HG02759 (cell line): ENCODE measurements around the gene PITPNM1.

ENCODE experiments used
- ATAC-seq: cut with Tn5 transposase; IDR thresholded peaks from one replicate; pipeline ENCODE4 v1.9.1; 2021; ENCODE audit warnings: mild to moderate bottlenecking, moderate library complexity; ENCODE audit not compliant: unreplicated experiment

Gene PITPNM1

GRCh38 chr11:67504005-67504949 is 886 bp downstream of the PITPNM1 start:
- ATAC-seq, result no peak

- no peak for ATAC-seq
These were observed 1.8 kb downstream of the PITPNM1 start for GRCh38 chr11:67503119-67504004.

DNA sequence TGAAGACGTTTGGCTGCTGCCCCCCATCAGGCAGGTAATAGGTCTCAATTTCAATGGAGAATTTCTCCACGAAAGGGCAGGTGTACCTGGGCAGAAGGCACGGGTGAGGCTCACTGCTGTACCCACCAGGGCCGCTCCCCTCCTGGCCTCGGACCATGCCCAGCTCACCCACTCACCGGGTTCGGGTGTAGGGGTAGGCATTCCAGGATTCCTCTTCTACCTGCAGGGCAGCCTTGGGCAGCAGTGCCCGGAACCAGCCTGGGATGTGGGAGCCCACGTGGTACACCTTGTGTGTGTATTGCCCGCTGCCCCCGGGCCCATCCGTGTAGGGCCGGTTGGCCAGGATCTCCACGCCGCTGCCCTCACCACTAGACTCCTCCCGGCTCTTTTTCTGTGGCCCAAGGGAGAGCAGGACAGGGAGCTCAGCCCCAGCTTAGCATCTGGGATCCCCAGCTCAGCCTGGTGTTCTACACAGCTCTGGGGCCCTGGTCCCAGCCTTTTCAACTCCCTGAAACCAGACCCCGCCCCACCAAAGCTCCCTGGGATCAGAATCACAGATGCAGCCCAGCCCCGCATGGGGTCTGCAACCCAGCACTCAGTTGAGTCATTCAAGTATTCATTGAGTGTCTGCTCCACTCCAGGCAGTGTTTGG is 2.7 kb downstream of the PITPNM1 start:
- no peak for ATAC-seq

DNA sequence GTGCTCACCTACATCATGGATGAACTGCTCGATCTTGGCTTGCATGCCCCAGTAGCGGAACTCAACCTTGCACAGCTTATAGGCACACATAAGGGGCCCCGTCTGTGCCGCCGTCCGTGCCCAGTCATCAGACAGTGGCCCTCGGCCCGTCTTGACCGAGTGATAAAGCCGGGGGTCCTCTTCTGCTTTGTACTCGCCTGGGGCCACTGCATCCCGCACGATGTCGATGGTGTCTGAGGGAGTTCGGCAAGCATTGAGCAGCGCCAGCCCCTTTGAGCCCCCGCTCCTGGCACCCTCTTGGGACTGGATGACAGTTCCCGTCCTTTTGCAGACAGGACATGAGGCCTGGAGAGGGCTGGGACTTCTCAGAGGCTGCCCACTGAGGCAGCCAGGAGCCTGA is 3.3 kb downstream of the PITPNM1 start:
- ATAC-seq, result no peak

- no peak for ATAC-seq
These were observed 4.1 kb downstream of the PITPNM1 start for GRCh38 chr11:67500831-67501715.

DNA sequence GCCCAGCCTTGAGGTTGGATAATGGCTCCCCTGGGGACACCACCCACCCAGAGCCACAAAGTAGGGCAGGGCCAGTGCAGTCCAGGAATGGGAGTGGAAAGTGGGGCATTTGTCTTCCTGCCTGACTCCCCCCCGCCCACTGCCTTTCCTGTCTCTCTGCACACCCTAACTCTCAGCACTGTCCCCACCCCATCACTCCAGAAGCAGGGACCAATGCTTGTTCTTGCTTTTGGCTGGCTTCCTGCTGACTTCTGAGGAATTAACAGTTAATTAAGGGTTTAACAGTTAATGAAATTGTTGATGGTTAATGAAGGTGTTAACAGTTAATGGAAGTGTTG is 4.7 kb downstream of the PITPNM1 start:
- ATAC-seq, result no peak

DNA sequence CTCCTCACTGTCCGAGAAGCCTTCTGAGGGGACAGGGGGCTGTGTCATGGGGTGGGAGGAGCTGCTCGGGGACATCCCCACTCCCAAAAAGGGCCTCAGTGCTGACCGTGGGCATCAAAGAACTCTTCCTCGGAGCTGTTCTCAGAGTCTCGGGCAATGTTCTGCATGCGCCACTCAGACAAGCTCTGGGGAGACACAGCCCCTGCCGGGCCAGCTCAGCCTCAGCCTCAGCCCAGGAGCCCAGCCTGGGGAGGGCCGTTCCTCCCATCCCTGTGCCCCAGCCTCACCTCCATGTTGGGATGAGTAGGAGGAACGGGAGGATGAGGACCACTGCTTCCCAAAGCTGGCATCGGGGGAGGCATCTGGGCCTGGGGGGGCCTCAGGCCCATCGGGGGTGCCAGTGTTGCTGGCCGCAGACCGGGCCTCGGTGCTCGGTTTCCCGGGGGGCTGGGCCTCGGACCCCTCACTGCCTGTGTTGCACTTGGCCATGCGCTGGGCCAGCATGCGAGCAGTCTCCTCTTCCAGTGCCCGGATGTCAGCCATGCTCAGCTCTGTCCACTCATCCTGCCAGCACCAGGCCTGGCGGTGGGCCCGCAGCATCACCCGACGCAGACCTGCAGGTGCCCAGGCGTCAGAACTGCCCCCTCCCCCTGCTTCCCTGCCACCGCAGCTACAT is 5.2 kb downstream of the PITPNM1 start:
- ATAC-seq, result no peak

DNA sequence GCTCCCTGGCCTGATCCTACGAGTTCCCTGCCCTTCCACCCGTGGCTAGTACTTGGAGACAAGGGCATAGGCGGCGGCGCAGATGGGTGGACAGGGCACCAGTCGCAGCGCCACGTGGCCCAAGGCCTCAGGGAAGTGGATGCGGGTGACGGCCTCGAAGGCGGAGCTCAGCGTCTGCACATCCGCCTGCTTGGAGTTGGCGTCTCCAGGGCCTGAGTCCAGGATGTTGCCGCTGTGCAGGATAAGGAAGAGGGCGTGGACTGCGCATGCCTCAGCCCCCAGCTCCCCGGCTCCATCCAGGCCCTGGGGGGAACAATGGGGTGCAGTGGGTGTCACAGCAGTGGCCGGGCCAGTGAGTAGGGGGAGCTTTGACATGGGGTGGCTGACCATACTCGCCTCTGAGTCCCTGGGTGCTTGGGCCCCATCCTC is 6.6 kb downstream of the PITPNM1 start:
- ATAC-seq, result no peak

DNA sequence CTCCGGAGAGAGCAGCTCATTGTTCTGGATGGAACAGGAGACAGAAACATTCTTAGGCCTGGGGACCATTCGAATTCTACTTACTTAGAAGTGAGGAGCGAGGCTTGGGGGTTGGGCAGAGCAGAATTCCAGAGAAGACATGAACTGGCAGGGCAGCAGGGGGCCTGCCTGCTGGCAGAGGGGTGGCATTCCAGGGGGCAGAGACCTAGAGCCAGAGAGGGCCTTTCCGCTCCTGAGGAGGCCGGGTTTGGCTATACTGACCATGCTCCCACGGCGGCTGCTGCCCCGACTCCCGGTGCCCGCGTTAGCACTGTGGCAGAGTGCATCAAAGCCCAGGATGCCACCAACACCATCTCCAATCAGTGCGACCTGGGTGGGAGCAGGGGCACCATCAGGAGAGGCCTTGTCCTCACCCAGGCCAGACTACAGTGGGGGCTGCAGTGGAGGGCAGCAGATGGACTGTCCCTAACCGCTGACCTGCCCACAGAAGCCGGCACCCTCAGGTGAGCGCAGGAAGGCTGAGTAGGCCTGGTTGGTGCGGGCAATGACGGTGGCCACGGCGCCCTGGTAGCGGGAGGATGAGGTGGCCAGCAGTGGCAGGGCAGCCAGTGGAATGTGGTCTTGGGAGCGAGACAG is 7.4 kb downstream of the PITPNM1 start:
- no peak for ATAC-seq

DNA sequence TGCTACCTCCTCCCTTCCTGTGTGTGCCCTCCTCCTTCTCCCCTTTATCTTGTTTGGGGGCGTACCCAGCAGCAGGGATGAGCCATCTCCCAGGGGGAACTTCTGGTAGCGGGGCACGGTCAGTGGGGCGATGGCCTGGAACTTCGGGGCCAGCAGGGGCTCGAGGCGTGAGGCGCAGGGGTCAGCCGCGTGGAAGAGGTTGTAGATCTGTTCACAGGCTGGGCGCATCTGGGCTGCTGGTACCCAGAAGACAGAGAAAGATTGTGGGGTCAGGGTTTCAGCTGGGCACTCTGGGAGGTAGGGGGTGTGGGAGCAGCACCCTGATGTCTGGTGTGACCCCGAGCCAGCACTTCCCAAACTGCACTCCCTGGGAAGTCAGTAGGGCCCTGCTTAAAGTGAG is 9.1 kb downstream of the PITPNM1 start:
- ATAC-seq, result no peak

GRCh38 chr11:67495234-67496005 is 9.7 kb downstream of the PITPNM1 start:
- ATAC-seq, result no peak

DNA sequence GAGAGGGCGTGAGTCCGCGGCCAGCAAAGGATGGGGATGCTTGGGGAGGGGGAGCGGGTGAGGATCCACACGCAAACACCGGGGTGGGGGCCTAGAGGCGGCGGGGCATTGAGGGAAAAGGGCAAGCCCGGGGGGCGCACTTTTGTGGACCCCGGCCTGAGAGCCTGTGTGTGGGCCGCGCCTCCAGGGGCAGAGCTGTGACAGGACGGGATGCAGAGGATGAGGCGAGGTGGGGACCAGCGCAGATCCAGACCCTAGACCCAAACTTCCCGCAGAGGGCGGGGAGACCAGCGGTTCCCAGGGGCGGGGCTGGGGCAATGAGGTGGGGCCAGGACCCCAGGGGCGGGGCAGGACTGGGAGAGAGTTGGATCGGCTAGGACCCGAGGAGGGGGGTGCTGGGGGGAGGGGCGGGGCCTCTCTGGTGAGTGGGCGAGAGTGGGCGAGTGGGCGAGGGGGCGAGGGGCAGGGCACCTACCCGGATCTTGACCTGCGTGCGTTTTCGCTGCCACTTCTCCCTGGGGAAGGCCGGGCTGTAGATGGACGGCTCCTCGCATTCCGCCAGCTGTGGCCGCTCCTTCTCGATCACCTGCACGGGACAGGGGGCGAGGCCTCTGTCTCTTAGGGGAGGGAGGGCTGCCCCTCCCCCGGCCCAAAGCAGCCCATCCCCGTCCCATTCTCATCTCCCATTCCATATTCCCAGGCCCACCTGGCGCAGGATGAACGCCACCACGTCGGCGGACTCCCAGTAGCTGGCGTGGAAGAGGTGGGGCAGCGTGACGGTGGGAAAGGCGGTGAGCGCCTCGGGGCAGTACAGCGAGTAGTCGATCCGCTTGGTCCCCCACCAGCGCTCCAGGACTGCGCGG is 10.6 kb downstream of the PITPNM1 start:
- ATAC-seq, result no peak

- no peak for ATAC-seq
These were observed 11.4 kb downstream of the PITPNM1 start for GRCh38 chr11:67493548-67494370.

- ATAC-seq, result no peak
These were observed 12.2 kb downstream of the PITPNM1 start for GRCh38 chr11:67492801-67493547.

DNA sequence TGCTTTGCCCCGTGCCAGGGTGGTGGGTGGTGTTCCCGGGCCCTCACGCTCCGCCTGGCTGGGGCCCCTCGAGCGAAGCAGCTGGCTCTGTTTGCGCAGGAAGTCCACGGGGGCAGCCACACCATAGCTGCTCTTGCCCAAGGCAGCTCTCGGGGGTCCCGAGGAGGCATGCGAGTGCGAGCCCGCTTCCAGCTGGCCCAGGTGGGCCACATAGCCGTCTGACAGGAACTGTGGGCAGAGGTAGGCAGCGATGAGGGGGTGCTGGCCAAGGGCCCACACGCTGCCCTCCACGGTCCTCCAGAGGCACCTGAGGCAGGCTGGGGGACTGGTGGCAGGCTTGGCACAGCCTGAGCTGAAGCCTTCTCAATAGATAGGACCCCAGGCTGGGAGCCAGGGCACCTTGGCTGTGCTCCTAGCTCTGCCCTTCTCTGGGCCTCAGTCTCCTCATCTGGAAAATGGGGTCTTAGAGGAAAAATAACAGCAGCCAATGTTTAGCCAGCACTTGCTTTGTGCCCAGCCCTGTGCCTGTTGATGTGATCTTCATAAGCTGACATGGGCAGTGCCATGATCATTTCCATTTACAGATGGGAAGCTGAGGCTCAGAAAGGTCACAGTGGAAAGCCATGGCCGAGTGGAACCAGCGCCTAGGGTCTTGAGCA is 13.0 kb downstream of the PITPNM1 start:
- ATAC-seq, result no peak
